Fibroblast of skin of scalp (primary cell): ENCODE data around the gene RASSF3.

Source experiments
- DNase-seq: peaks from one replicate; pipeline ENCODE4 v3.0.0-alpha.2; 2013

RASSF3 gene

DNA sequence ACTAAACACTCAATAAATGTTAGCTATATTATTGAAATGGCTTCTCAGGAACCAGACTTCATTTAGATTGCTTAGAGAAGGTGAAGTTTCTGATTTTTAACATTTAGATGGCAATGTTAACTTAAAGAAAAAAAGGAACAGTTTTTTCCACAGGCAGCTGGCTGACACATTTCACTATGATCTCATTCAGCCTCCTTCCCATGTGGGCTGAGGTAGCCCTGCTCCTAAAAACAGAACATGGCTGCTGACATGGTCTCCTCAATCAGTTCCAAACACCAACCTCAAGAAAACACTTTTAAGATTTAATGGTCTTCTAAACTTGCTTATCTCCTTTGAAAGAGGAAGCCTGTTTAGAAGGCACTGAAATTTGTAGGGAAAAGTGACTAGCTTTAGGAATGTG lies 125.1 kb downstream of the RASSF3 start:
- no peak for DNase-seq

- DNase-seq, result no peak
These were observed 126.5 kb downstream of the RASSF3 start for GRCh38 chr12:64736771-64737170.

- no peak for DNase-seq
These were observed 127.2 kb downstream of the RASSF3 start for GRCh38 chr12:64737539-64737938.

- no peak for DNase-seq
These were observed 129.5 kb downstream of the RASSF3 start for GRCh38 chr12:64739778-64740177.

DNA sequence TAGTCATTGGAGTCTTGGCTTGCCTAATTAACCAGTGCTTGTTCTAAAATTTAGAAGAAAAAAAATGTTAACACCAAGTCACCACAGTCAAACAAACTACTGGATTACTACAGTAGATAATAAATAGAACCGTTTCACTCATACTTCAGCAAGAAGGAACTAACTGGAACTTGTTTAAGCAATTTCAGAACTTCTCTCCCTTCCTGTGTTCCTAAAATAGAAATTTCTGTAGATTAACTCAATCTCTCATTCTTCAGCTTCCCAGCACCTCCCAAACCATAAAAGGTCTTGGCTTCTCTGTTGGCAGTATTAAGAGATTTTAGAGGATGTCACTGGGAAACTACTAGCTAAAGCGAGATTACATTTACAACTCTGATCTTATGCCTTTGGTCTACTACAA lies 130.4 kb downstream of the RASSF3 start:
- no peak for DNase-seq

DNA sequence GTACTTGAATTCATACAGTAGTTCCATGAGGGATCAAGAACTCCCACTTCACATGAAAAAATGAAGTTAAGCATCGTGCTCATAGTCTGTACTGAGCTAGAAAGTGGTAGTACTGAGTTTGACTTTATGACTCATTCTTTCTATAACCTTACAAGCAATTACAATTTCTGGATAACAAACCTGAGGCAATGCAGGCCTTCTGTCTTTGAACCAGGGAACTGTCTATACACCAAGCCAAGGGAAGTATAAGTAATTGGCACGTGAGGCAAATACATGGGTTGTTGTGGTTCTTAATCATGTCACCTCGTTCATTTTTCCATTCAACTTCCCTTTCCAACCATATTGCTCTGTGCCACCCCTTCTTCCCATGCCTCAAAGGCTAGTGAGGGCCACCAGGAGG lies 132.1 kb downstream of the RASSF3 start:
- no peak for DNase-seq

GRCh38 chr12:64743206-64743605 lies 132.9 kb downstream of the RASSF3 start:
- DNase-seq, result no peak

DNA sequence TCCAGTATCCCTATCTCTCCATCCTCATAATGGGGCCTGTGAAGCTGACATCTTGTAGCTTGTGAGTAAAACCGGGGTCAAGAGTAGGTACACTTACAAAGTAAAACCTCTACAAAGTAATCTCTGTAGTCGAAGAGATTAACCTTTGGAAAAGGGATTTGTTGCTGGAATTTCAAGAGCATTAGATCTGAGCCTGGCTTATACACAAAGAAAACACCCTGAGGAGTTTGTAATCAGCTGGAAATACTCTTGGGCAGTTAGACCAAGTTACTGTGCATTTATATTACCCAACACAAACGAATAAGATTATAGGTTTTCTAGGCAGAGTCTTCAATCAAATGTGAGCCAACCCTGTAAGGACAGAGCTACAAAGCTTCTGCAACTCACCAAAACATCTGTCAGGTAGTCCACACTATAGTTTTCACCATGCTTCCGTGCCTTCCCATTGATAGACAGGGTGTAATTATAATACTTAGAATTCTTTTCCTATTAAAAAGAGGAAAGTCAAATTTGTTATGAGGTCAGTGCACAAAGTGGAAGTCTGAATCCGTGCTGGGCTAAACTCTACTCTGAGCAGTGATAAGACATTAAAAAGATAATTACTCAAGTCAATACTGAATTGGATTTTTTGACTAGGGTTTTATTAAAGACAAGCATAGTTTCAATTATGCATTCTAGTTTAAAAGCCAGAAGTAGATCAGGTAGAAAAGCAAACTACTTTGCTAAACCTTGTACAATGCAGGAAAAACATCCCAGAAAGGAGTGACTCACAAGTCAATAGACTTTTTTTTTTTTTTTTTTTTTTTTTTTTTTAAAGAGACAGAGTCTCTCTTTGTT lies 134.3 kb downstream of the RASSF3 start:
- DNase-seq, result no peak

DNA sequence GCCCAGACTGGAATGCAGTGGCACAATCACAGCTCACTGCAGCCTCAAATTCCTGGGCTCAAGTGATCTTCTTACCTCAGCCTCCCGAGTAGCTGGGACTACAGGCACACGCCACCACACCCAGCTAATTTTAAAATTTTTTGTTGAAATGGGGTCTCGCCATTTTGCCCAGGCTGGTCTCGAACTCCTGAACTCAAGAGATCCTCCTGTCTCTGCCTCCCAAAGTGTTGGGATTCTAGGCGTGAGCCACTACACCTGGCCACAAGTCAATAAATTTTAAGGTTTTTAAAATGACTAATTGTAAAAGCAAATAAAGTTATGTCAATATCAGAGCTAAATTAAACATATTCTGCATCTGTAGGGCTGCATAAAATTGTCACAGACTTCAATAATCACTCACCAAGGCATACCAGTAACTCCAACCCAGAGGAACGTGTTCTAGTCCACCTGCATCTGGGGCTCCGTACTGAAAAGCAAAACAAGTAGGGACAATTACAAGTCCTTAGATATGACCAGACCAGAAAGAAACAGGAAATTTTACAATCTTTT lies 135.0 kb downstream of the RASSF3 start:
- no peak for DNase-seq

- no peak for DNase-seq
These were observed 135.7 kb downstream of the RASSF3 start for GRCh38 chr12:64745980-64746379.

DNA sequence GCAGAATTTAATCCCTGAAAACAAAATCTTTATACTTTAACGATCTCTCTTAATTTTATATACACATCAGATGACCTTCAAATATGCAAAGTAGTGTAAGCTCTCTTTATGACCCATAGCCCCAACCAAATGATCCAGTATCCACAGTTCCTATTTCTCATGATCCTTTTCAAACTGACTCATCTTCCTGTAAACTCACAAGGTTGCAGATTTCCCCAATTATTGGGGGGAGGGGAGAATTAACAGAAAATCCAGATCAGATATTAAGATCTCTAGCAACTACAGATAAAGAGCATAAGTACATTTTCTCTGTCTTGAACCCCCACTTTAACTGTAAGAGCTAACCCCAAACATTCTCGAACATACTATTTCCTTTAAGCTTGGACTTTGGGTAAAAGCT lies 136.4 kb downstream of the RASSF3 start:
- no peak for DNase-seq
